HG03521 (cell line): ENCODE measurements around the gene GRAMD2A.
"Not testable (repeated sequence)": the region's sequence is repeated elsewhere in the genome, so short reads cannot be mapped to it uniquely, and the experiment has no call there.

ENCODE experiments used
- ATAC-seq: cut with Tn5 transposase; IDR thresholded peaks from one replicate; pipeline ENCODE4 v1.9.1; 2021; ENCODE audit warnings: mild to moderate bottlenecking, moderate library complexity; ENCODE audit not compliant: unreplicated experiment

The GRAMD2A gene

GRCh38 chr15:72189250-72189902, 8.2 kb downstream of the GRAMD2A start:
- ATAC-seq, result no peak

- ATAC-seq, result no peak
Observed at GRCh38 chr15:72184165-72184811, 13.3 kb downstream of the GRAMD2A start.

- no peak for ATAC-seq
Observed at GRCh38 chr15:72183781-72184164, 13.8 kb downstream of the GRAMD2A start.

- no peak for ATAC-seq
Observed at GRCh38 chr15:72182673-72183072, 14.9 kb downstream of the GRAMD2A start.

GRCh38 chr15:72182244-72182643, 15.3 kb downstream of the GRAMD2A start:
- ATAC-seq, result no peak

- ATAC-seq, result no peak
Observed at GRCh38 chr15:72180761-72181324, 16.7 kb downstream of the GRAMD2A start.

- ATAC-seq, result no peak
Observed at GRCh38 chr15:72179950-72180581, 17.5 kb downstream of the GRAMD2A start.

- no peak for ATAC-seq
Observed at GRCh38 chr15:72178976-72179585, 18.5 kb downstream of the GRAMD2A start.

- no peak for ATAC-seq
Observed at GRCh38 chr15:72176743-72177142, 20.8 kb downstream of the GRAMD2A start.

GRCh38 chr15:72176159-72176558, 21.4 kb downstream of the GRAMD2A start:
- ATAC-seq, result no peak

- no peak for ATAC-seq
Observed at GRCh38 chr15:72175186-72176044, 22.2 kb downstream of the GRAMD2A start.

- ATAC-seq, result no peak
Observed at GRCh38 chr15:72174551-72175165, 22.9 kb downstream of the GRAMD2A start.

GRCh38 chr15:72173864-72174550, 23.6 kb downstream of the GRAMD2A start:
- ATAC-seq, result no peak

- no peak for ATAC-seq
Observed at GRCh38 chr15:72173401-72173800, 24.2 kb downstream of the GRAMD2A start.

- ATAC-seq, result no peak
Observed at GRCh38 chr15:72172796-72173195, 24.8 kb downstream of the GRAMD2A start.

- ATAC-seq, result not testable (repeated sequence)
Observed at GRCh38 chr15:72171978-72172377, 25.6 kb downstream of the GRAMD2A start.

GRCh38 chr15:72170691-72171090, 26.9 kb downstream of the GRAMD2A start:
- no peak for ATAC-seq

- no peak for ATAC-seq
Observed at GRCh38 chr15:72169921-72170611, 27.5 kb downstream of the GRAMD2A start.
